ENCODE data around the gene KPNA2. TPM values are rescaled to one million over a fixed set of nuclear protein-coding genes. Genes with fewer than 3 reads are reported as not detected.
A peak's percentile ranks its signal among the peaks of the same experiment; 100 is the strongest.

The KPNA2 gene
- polyA plus RNA-seq (2011; rRNA removed) (134 and 151 TPM in 2 replicates), polyA minus RNA-seq (2011; rRNA and poly(A)+ RNA removed) (174 and 202 TPM in 2 replicates)

DNA sequence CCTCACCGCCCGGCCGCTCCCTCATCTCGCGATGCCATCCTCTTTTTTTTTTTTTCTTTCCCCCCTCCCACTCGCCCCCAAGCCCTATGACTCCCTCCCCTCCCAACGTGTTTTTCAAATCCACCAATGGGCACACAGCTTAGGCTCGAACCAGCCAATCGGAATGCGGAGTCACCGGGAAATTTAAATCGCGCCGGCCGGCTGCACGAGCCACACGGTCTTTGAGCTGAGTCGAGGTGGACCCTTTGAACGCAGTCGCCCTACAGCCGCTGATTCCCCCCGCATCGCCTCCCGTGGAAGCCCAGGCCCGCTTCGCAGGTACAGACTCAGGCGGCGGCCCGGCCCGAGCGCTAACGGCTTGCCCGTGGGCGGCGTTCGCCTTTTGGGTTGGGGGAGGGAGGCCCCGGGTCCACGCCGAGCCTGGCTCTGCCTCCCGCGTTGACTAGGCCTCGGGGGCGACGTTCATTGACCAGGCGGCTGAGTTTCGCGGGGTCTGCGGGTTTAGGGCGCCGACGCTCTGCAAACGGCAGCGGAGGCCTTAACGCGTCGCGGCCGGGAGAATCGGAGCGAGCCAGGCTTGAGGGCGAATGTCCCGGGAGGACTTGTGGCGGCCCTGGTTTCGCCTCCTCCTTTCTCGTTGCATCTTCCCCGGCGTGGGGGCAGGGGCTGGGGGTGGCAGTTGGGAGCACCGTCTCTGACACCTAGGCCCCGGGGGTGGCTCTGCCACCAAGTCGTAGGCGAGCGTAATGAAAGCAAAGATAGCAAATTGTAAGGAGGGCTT lies at the start of gene KPNA2:
TSS of gene KPNA2 (plus strand) at position 213 of the 781 bp plus-strand sequence. CDS start 1,398 bp downstream, outside the sequence.
- Histone ChIP-seq H3K27ac (ENCODE audit: low read depth, low read length) (peak within 1 kb of the TSS; percentile 65), H3K9me3 (ENCODE audit: control insufficient read depth, insufficient read depth, low read length) (peaks cover 4% of the 10 kb centered on the region; the same call in 1 of the 2 replicates), H3K27me3 (ENCODE audit: control insufficient read depth, insufficient read depth, low read length) (no peaks in the 10 kb centered on the region), H3K4me3 (ENCODE audit: low read depth, low read length) (peak within 1 kb of the TSS; percentile 92)
- POLR2A ChIA-PET = interaction anchor here (0.6 to 1.1 kb wide), 9 partner anchors 10 to 422 kb away, joined by 3 to 12 read pairs (median 6); partner anchors contain the start of gene WIPI1
- CTCF ChIA-PET = interaction anchor here (0.6 kb wide), 1 partner anchor 1290 kb away, joined by 8 read pairs; no protein-coding TSS in a partner anchor
- no peak for TF ChIP-seq CTCF (IDR thresholded peaks at IDR 0.05; ENCODE audit: low read depth, low read length)
- peak; percentile 96 for DNase-seq (ENCODE audit: low read depth, low spot score)

DNA sequence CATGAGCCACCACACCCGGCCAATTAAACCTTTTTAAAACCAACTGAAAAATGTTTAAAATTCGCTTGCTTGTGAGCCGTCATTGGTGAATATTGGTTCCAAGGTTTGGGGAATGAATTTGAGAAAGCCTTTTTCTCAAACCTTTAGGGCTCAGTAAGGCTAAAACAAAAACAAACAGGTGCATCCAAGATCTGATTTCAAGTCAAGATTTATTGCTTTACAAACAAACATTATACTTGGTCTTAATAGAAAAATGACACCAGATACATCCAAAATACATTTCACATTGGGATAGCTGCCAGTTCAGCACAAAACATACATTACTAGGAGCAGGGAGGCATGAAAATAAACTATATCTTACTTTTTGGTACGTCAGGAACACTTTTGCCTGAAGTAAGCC lies 44.6 kb upstream of the KPNA2 start:
- no peak for TF ChIP-seq CTCF (IDR thresholded peaks at IDR 0.05; ENCODE audit: low read depth, low read length)
- Histone ChIP-seq H3K27ac (ENCODE audit: low read depth, low read length) (no peak overlapping the region), H3K27me3 (ENCODE audit: control insufficient read depth, insufficient read depth, low read length) (no peaks in the 10 kb centered on the region), H3K9me3 (ENCODE audit: control insufficient read depth, insufficient read depth, low read length) (no peaks in the 10 kb centered on the region; the same call in 1 of the 2 replicates), H3K4me3 (ENCODE audit: low read depth, low read length) (no peak overlapping the region)
- CTCF ChIA-PET = no interaction called here
- DNase-seq (ENCODE audit: low read depth, low spot score) = no peak
- POLR2A ChIA-PET = no interaction called here

DNA sequence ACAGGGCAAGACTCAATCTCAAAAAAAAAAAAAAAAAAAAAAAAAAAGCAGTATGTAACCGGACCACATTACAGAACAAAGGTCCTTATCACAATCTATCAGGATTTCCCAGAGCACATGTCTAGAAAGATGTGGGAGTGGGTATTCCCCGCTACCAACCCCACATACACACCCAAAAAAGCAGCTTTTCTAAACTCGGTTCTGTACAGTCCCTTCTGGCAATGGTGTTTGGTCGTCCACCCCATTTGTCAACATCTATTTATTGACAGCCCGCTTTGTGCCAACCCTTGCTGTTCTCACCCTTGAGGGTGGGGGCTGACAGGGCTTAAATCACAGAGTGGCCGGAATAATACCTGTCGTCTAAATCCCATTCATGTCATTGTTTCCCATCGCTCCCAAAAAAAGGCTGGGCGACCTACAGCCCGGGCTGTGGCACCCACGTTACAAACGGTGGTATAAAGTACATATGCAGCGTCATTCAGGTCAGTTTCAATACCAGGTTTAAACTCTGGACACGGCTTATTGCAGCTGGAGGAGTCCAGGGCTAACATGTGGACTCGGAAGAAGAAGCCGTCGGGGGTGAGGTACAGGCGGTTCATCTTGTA lies 42.9 kb upstream of the KPNA2 start:
- DNase-seq (ENCODE audit: low read depth, low spot score) = no peak
- no peaks in the 10 kb centered on the region for H3K27me3 ChIP-seq (ENCODE audit: control insufficient read depth, insufficient read depth, low read length)
- CTCF ChIA-PET = no interaction called here
- POLR2A ChIA-PET = no interaction called here
- TF ChIP-seq CTCF (IDR thresholded peaks at IDR 0.05; ENCODE audit: low read depth, low read length) = no peak
- H3K4me3 ChIP-seq (ENCODE audit: low read depth, low read length) = peak overlapping the region; percentile 82
- H3K27ac ChIP-seq (ENCODE audit: low read depth, low read length) = peak overlapping the region; percentile 81
- H3K9me3 ChIP-seq (ENCODE audit: control insufficient read depth, insufficient read depth, low read length) = no peaks in the 10 kb centered on the region

DNA sequence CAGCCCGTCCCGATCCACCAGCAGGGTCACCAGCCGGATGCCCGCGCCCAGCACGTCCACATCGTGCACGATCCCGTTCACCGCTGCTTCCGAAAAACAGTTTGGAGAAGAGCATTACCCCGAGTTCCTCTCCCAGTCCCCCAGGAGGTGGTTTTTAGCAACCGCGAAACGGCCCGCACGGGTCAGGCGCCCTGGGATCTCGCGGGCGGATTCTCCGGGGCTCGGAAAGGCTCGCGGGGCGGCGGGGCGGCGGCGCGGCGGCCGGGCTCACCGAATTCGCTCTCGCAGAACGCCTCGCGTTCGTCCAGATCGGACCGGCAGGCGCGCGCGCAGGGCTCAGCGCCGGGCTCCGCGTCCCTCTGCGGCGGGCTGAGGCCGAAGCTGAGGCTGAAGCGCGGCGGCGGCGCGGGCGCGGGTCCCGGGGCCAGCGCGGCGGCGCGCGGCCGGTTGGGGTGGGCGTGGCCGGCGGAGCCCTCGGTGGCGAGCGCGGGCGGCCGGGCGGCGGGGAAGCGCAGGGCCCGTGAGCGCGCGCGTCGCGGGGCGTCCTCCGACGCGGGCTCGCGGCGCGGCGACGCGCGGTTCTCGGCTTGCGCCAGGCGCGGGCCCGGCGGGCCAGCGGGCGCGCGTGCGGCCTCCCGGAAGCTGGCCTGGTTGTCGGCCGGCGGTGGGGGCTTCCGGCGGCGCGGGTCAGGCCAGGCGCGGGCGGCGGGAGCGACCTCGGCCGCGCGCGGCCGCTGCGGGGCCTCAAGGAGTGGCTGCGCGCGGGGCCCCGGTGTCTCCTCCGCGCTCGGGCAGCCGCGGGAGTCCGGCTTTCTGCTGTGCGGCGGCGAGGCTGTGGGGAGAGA lies 42.2 kb upstream of the KPNA2 start:
- H3K4me3 ChIP-seq (ENCODE audit: low read depth, low read length) = peak overlapping the region; percentile 82
- DNase-seq (ENCODE audit: low read depth, low spot score) = no peak
- ChIA-PET CTCF (no interaction called here), POLR2A (interaction anchor here (0.5 to 0.6 kb wide), 2 partner anchors 14 to 42 kb away, joined by 3 to 12 read pairs; partner anchors contain the start of gene KPNA2)
- 0 out of 2 replicates have a peak, but pooled peaks have one; percentile 6 for TF ChIP-seq CTCF (IDR thresholded peaks at IDR 0.05; ENCODE audit: low read depth, low read length)
- H3K9me3 ChIP-seq (ENCODE audit: control insufficient read depth, insufficient read depth, low read length) = no peaks in the 10 kb centered on the region
- H3K27ac ChIP-seq (ENCODE audit: low read depth, low read length) = peak overlapping the region; percentile 89
- H3K27me3 ChIP-seq (ENCODE audit: control insufficient read depth, insufficient read depth, low read length) = no peaks in the 10 kb centered on the region

Data from AG04450 (cell line).